IPS-NIHi11 (cell line): ENCODE measurements around the gene LPCAT1.
"Not testable (repeated sequence)": the region's sequence is repeated elsewhere in the genome, so short reads cannot be mapped to it uniquely, and the experiment has no call there.

Experiments used
- DNase-seq: peaks from one replicate; pipeline ENCODE4 v3.0.0; 2012; ENCODE audit warnings: mixed read lengths, low spot score

The LPCAT1 gene

DNA sequence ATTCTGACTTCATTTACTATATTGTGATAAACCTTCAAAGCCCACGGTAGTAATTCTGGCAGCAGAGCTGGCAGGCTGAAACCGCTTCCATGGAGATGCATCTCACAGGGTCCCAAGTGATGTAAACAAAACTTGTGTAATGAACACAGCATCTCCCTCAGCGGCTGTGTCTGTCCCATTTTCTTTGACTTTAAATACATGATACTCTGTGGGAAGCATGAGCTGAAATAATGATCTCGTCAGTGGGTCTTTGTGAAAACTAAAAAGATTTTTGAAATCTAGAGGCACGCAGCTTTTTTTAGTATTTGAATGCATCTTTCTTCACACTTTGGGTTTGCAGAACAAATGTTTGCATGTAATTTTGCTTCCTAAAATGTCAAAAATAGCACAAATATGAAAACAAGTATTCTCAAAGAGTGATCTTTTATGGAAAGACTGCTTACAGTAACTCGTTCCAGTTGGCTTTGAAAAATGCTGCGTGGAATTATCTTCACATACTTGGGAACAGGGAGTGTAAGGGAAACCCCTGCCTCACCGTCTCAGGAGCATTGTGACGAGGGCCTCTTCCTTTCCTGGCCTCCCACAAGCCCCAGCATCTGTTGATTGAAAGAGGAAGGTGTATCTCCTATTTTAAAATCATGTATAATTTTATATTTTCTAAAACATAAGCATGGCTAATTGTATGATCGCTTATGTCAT, 18.1 kb upstream of the LPCAT1 start:
- DNase-seq = no peak

- DNase-seq = no peak
These were observed 17.3 kb upstream of the LPCAT1 start for GRCh38 chr5:1540831-1541701.

GRCh38 chr5:1540166-1540565, 16.4 kb upstream of the LPCAT1 start:
- no peak for DNase-seq

DNA sequence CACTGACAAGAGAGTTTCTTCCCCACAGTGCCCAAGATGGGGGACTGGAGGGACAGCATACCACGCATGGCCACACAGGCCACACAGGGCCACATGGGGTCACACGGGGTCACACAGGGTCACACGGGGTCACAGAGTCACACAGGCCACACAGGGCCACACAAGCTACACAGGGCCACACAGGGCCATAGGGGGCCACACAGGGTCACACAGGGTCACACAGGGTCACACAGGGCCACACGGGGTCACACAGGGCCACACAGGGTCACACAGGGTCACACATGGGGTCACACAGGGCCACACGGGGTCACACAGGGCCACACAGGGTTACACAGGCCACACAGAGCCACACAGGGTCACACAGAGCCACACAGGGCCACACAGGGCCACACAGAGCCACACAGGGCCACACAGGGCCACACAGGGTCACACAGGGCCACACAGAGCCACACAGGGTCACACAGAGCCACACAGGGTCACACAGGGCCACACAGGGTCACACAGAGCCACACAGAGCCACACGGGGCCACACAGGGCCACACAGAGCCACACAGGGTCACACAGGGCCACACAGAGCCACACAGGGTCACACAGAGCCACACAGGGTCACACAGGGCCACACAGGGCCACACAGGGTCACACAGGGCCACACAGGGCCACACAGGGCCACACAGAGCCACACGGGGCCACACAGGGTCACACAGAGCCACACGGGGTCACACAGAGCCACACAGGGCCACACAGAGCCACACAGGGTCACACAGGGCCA, 15.8 kb upstream of the LPCAT1 start:
- not testable (repeated sequence) for DNase-seq

DNA sequence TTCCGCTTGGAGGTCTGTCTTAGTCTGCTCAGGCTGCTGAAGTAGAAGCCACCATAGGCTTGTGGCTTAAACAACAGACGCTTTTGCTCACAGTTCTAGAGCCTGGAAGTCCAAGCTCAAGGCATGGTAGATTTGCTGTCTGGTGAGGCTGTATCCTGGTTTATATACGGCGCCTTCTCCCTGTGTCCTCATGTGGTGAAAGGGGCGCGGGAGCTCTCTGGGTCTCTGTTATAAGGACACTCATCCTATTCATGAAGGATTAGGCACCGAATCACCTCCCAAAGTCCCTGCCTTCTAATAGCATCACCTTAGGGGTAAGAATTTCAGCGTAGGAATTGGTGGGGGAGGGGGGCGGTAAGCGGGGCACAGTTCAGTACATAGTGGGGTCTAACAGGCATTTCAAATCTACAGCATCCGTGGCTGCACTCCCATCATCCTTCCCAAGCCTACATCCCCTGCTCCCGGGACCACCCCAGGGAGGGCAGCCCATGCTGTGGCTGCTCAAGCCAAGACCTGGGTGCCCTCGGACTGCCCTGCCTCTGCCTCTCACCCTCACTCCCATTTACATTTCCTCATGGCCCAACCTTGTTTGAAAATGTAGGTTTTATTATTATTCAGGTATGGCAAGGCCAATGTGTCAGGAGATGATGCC, 15.1 kb upstream of the LPCAT1 start:
- DNase-seq = no peak

- DNase-seq = no peak
These were observed 14.5 kb upstream of the LPCAT1 start for GRCh38 chr5:1538276-1538675.

DNA sequence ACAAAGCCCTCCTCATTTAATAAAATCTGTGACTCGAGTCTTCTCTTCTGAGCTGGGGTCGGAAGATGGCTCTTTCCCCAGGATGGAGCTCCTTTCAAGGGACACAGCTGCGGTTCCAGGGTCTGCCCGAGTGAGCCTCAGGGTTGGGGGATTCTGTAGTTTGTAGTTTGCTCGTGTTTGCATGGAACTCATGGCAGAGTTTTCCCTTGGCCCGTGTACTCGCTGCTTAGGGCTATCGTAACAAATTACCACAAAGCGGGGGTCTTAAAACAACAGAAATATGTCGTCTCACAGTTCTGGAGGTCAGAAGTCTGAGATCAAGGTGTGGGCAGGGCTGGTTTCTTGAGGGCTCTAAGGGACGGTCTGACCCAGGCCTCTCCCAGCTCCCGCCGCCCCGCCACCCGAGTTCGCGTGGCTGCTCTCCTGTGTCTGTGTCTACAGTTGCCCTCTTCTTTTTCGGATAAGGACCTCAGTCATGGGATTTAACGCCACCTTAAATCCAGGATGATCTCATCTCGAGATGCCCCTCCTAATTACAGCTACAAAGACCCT, 13.9 kb upstream of the LPCAT1 start:
- DNase-seq = no peak

GRCh38 chr5:1536871-1537602, 13.3 kb upstream of the LPCAT1 start:
- no peak for DNase-seq

GRCh38 chr5:1536322-1536845, 12.6 kb upstream of the LPCAT1 start:
- DNase-seq = no peak

GRCh38 chr5:1535646-1536045, 11.9 kb upstream of the LPCAT1 start:
- no peak for DNase-seq

- no peak for DNase-seq
These were observed 8.6 kb upstream of the LPCAT1 start for GRCh38 chr5:1532384-1532783.

DNA sequence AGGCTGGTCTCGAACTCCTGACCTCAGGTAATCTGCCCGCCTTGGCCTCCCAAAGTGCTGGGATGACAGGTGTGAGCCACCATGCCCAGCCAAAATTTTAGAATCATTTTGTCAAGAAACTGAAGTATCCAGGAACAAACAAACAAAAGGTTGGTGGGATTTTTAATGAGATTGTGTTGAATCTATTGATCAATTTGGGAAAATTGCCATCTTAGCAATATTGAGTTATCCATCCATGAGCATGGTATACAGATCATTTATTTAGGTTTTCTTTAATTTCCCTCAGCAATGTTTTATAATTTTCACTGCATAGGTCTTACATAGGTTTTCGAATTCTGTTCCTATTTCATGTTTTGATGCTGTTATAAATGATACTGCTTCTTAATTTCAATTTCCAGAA, 5.7 kb upstream of the LPCAT1 start:
- DNase-seq = no peak

DNA sequence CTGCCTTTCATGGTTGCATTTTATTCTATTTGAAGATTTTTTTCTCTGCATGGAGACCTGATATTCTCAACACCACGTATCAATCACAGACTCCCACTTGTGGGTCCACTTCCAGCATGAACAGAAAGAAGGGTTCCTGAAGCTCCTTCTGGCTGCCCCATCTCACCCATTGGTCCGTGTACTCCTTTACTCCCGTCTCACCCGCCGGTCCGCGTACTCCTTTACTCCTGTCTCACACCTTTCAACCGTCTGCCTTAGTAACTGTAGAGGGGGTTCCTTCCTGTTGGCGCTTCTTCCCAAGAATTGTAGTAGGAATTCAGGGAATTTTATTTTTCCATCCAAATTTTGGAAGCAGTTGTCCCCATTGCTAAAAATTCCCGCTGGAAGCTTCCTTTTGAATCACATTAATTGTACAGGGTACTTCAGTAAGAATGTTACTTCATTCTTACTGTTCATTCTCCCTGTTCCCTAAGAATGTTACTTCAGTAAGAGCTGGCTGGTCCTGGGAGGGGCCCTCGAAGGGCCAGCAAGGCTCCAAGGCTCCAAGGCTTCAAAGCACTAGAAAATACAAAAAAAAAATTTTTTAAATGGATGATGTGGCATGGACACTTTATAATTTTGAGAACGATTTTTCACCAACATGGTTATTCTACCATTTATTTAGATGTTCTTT, 3.9 kb upstream of the LPCAT1 start:
- no peak for DNase-seq

GRCh38 chr5:1526681-1527131, 2.9 kb upstream of the LPCAT1 start:
- no peak for DNase-seq

GRCh38 chr5:1526190-1526631, 2.5 kb upstream of the LPCAT1 start:
- DNase-seq = no peak

DNA sequence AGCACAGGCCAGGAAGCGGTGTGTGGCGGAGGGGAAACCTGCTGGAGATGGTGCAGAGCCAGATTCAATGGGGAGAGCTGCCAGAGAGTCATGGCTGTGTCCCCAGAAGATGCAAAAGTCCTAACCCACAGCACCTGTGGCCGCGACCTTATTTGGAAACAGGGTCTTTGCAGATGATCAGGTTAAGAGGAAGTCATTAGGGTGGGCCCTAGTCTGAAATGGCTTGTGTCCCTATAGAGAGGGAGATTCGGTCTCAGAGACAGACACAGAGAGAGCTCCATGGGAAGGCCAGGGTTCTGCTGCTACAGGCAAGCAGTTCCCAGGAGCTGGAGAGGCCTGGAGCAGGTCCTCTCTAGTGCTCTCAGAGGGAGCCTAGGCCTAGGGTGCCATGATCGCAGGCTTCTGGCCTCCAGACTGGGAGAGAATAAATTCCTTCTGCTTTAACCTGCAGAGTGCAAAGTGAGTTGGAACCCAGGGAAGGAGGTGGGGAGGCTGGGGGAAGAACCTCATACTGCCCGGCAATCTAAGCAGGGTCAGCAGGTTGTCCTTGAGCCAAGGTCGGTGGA, 1.9 kb upstream of the LPCAT1 start:
- DNase-seq = no peak

DNA sequence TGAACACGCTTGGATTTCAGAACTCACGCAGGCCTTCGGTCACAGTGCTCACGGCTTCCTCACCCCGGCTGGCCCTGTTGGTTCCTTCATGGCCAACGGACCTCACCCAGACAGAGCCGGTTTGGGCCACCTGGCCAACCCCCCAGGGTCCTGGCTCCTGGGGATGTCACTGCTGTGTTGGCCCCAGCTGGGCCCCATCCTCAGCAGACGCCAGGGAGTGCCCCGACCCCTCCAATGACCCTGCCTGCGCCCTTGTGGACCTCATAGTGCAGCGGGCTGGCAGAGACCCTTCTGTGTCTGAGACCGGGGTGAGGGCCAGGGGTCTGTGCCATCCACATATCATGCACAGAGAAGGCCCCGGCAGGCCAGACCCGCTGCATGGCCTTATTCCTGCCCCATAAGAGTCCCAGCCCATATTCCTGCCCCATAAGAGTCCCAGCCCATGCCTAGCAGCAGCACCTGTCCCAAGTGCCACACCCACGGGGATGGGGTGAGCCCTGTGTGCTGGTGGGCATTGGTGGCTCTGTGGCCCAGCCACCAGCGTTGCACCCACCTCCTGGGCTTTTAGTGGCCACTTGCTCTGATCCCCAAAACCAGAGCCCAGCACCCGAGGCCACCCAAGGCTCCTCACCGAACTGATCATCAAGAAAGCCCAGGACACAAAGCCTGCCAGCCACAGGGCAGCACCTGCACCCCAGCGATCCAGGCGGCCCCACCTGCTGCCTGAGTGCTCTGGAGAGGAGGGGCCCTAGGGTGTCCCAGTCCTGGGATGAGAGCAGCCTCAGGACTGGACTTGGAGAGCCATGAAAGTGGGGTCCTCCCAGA, 1.3 kb upstream of the LPCAT1 start:
- DNase-seq = no peak

DNA sequence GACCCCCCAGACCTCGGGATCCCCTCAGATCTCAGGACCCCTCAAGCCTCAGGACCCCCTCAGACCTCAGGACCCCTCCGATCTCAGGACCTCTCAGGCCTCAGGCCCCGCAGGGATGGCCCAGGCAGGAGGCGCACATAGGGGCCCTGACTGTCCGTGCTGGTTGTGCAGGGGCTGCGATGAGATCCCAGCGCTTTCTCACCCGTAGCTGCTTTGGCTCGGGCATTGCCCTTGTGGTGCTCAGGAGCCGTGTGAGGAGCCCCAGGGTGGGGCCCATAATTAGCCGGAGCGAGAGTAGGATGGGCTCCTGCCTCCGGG, 680 bp upstream of the LPCAT1 start:
- DNase-seq = no peak

DNA sequence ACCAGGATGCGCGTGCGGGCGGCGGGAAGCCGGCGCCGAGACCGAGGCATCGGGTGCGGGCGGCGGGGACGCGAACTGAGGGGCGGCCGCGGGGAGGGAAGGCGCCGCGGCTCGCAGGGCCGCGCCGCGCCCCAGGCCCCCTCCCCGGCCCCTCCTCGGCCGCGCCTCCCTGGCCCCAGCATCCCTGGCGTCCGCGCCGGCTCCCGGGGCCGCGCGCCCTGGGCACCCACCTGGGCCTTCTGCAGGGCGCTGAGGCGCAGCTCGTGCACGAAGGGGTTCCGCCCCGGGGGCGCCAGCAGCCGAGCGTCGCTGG, 324 bp downstream of the LPCAT1 start:
- no peak for DNase-seq
